ENCODE data around the gene A3GALT2.

The A3GALT2 gene

DNA sequence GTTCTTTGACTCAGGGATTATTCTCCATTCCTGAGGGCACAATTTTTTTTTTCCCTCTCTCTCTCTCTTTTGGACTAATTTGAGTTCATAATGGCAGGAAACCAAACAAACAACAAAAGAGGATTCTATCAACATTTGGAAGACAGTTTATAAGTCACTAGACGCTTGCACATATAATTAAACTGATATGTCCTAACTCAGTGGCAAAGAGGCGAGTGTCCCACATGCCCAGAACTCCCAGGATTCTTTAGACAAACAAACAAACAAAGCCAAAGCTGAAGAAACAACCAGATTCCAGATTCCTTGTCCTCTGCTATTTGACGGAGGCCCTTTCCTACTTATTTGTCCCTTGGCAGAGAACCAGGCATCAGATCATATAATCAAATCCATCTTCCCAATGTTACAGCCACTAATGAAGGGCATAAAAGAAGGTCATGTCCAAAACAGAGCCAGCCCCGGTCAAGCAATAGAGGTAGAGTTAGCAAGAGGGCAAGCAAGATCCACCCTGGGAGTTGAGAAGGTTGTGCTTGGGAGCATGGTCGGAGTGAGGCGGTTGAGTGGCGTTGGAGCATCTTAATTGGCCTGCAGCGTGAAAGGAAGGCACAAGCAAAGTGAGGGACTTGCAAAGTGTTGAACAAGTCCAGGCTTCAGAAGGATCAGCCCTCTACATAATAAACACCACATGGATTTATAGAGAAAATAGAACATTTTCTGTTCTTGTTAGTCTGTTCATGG, 34.3 kb downstream of the A3GALT2 start:
- DNase-seq (ENCODE audit: extremely low read depth, insufficient read length), result no peak

DNA sequence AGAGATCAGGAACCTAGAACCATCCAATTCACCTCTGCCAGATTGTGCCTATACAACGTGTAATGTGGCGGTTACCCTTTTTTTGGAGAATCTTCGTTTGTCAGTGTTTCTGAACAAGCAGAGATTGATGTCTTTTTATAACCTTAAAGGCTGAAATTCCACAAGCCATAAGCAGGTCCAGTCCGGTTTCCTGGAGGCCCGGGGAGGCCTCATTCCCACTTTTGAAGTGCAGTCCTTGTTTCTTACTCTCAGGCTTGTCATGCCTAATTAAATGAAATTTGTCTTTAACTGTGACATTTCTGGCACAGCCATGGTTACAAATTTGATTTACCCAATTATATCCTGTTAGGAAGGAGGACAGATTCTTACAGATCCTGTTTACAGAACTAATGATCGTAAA, 36.8 kb downstream of the A3GALT2 start:
- Histone ChIP-seq H3K4me3 (replicated peaks; ENCODE audit: low read depth, low read length) (no peak overlapping the region), H3K27me3 (replicated peaks; ENCODE audit: control insufficient read depth, insufficient read depth, low read length) (no peaks in the 10 kb centered on the region), H3K36me3 (ENCODE audit: control insufficient read depth, insufficient read depth, low read length) (peaks cover 12% of the 10 kb centered on the region)
- DNase-seq (ENCODE audit: extremely low read depth, insufficient read length), result no peak
- TF ChIP-seq, protein P1, sequence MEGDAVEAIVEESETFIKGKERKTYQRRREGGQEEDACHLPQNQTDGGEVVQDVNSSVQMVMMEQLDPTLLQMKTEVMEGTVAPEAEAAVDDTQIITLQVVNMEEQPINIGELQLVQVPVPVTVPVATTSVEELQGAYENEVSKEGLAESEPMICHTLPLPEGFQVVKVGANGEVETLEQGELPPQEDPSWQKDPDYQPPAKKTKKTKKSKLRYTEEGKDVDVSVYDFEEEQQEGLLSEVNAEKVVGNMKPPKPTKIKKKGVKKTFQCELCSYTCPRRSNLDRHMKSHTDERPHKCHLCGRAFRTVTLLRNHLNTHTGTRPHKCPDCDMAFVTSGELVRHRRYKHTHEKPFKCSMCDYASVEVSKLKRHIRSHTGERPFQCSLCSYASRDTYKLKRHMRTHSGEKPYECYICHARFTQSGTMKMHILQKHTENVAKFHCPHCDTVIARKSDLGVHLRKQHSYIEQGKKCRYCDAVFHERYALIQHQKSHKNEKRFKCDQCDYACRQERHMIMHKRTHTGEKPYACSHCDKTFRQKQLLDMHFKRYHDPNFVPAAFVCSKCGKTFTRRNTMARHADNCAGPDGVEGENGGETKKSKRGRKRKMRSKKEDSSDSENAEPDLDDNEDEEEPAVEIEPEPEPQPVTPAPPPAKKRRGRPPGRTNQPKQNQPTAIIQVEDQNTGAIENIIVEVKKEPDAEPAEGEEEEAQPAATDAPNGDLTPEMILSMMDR (IDR thresholded peaks at IDR 0.05; ENCODE audit: insufficient read depth, low read length, poor library complexity, severe bottlenecking), result no peak

More for the DNA sequence above, 34.3 kb downstream of the A3GALT2 start:
- H3K4me3 ChIP-seq (replicated peaks; ENCODE audit: low read depth, low read length), result no peak overlapping the region
- TF ChIP-seq, protein P1 (IDR thresholded peaks at IDR 0.05; ENCODE audit: insufficient read depth, low read length, poor library complexity, severe bottlenecking), result no peak
- H3K36me3 ChIP-seq (ENCODE audit: control insufficient read depth, insufficient read depth, low read length), result peaks cover 3% of the 10 kb centered on the region
- no peaks in the 10 kb centered on the region for H3K27me3 ChIP-seq (replicated peaks; ENCODE audit: control insufficient read depth, insufficient read depth, low read length)

DNA sequence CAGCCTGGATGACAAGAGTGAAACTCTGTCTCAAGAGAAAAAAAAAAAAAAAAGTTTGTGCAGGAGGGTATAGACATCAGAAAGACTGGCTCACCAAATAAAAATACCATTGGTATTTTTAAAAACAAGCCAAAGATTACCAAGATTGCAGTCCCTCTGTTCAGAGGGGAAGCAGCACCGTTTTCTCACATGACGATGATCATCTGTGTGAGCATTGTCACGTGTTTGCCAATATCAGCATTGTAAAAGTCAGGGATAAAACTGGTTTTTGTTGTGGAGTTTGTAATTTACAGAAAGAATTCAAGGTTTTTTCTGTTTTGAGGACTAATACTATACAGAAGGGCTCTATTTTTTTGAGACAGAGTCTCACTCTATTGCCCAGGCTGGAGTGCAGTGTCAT, 38.1 kb downstream of the A3GALT2 start:
- Histone ChIP-seq H3K4me3 (replicated peaks; ENCODE audit: low read depth, low read length) (no peak overlapping the region), H3K27me3 (replicated peaks; ENCODE audit: control insufficient read depth, insufficient read depth, low read length) (no peaks in the 10 kb centered on the region), H3K36me3 (ENCODE audit: control insufficient read depth, insufficient read depth, low read length) (peaks cover 12% of the 10 kb centered on the region)
- DNase-seq (ENCODE audit: extremely low read depth, insufficient read length), result no peak
- TF ChIP-seq, protein P1 (IDR thresholded peaks at IDR 0.05; ENCODE audit: insufficient read depth, low read length, poor library complexity, severe bottlenecking), result no peak

DNA sequence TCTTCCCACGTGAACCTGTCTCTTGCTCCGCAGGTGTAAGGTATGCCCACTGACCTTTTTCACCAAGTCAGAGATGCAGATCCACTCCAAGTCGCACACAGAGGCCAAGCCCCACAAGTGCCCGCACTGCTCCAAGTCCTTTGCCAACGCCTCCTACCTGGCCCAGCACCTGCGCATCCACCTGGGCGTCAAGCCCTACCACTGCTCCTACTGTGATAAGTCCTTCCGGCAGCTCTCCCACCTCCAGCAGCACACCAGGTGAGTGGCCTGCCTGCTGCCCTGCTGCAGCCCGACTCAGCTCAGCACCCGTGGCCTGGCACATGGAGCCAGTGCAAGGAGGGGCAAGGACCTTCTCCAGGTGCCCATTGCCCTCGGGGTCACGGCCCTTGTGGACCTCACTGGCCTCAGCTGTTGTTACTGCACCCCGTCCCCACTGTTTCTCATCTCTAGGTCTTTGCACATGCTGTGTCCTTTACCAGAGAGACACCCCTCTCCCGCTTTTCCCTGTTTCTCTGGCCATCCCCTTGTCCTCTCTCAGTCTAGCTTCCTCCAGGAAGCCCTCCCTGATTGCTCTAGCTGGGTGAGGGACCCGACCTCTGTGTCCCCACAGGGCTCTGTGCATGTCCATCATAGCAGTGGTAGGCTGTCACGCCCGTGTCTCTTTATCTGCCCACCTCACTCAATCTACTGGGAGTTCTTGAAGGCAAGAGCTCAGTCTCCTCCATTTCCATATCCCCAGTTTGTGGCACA, 39.2 kb downstream of the A3GALT2 start:
- Histone ChIP-seq H3K36me3 (ENCODE audit: control insufficient read depth, insufficient read depth, low read length) (peaks cover 12% of the 10 kb centered on the region), H3K27me3 (replicated peaks; ENCODE audit: control insufficient read depth, insufficient read depth, low read length) (no peaks in the 10 kb centered on the region), H3K4me3 (replicated peaks; ENCODE audit: low read depth, low read length) (no peak overlapping the region)
- DNase-seq (ENCODE audit: extremely low read depth, insufficient read length), result no peak
- TF ChIP-seq, protein P1 (IDR thresholded peaks at IDR 0.05; ENCODE audit: insufficient read depth, low read length, poor library complexity, severe bottlenecking), result no peak

DNA sequence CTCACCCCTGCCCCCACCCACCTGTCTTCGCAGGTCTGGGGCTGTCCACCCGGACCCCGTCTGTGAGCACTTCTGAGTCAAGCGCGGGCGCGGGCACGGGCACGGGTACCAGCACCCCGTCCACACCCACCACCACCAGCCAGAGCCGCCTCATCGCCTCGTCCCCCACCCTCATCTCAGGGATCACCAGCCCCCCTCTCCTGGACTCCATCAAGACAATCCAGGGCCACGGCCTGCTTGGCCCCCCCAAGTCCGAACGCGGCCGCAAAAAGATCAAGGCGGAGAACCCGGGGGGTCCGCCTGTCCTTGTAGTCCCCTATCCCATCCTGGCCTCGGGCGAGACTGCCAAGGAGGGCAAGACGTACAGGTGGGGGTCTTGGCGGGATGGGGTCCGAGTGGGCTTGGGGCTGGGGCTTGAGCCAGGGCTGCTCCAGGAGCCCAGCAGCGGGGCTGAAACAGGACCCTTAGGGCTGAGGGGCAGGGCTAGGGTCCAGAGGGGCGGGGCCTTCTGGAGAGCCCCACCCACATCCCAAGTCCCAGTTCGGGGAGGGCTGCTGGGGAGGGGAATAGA, 40.7 kb downstream of the A3GALT2 start:
- no peak overlapping the region for H3K4me3 ChIP-seq (replicated peaks; ENCODE audit: low read depth, low read length)
- TF ChIP-seq, protein P1 (IDR thresholded peaks at IDR 0.05; ENCODE audit: insufficient read depth, low read length, poor library complexity, severe bottlenecking), result no peak
- peaks cover 12% of the 10 kb centered on the region for H3K36me3 ChIP-seq (ENCODE audit: control insufficient read depth, insufficient read depth, low read length)
- no peaks in the 10 kb centered on the region for H3K27me3 ChIP-seq (replicated peaks; ENCODE audit: control insufficient read depth, insufficient read depth, low read length)
- DNase-seq (ENCODE audit: extremely low read depth, insufficient read length), result no peak

All from GM06990 (cell line).